GM12872 (cell line): Measurements from ENCODE around the gene TMEM255B.

Experiments used
- TF ChIP-seq, protein P1 (sequence below): IDR thresholded peaks from 3 replicates; pipeline ENCODE4 v1.5.1; 2011; ENCODE audit warnings: low read depth, mild to moderate bottlenecking, low read length, moderate library complexity; ENCODE audit not compliant: insufficient read depth

Gene TMEM255B

DNA sequence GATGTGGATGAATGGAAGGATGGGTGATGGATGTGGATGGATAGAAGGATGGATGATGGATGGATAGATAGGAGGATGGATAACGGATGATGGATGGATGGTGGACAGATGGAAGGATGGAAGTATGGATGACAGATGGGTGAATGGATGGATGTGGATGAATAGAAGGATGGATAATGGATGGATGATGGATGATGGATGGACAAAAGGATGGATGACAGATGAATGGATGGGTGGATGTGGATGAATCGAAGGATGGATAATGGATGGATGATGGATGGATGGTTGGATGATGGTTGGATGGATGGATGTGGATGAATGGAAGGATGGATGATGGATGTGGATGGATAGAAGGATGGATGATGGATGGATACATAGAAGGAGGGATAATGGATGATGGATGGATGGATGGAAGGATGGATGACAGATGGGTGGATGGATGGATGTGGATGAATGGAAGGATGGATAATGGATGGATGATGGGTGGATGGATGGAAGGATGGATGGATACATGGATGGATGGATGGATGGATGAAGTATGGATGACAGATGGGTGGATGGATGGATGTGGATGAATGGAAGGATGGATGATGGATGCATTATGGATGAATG, 39.3 kb downstream of the TMEM255B start:
- TF ChIP-seq, protein P1, sequence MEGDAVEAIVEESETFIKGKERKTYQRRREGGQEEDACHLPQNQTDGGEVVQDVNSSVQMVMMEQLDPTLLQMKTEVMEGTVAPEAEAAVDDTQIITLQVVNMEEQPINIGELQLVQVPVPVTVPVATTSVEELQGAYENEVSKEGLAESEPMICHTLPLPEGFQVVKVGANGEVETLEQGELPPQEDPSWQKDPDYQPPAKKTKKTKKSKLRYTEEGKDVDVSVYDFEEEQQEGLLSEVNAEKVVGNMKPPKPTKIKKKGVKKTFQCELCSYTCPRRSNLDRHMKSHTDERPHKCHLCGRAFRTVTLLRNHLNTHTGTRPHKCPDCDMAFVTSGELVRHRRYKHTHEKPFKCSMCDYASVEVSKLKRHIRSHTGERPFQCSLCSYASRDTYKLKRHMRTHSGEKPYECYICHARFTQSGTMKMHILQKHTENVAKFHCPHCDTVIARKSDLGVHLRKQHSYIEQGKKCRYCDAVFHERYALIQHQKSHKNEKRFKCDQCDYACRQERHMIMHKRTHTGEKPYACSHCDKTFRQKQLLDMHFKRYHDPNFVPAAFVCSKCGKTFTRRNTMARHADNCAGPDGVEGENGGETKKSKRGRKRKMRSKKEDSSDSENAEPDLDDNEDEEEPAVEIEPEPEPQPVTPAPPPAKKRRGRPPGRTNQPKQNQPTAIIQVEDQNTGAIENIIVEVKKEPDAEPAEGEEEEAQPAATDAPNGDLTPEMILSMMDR = no peak

DNA sequence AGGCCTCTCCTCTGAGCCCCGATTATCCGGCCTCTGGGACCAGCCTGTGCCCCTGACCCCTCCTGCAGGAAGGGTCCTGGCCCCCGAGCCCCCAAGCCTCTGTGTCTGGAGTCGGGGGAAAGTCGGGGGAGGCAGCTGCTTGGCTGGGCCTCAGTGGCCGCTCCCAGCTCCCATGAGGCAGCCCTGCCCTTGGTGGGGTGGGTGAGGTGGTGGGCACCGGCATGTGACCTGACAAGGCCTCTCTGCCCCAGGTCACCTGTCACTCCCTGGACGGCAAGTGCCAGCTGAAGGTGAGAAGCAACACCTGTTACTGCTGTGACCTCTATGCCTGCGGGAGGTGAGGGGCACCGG, 41.5 kb downstream of the TMEM255B start:
- TF ChIP-seq, protein P1 = no peak

DNA sequence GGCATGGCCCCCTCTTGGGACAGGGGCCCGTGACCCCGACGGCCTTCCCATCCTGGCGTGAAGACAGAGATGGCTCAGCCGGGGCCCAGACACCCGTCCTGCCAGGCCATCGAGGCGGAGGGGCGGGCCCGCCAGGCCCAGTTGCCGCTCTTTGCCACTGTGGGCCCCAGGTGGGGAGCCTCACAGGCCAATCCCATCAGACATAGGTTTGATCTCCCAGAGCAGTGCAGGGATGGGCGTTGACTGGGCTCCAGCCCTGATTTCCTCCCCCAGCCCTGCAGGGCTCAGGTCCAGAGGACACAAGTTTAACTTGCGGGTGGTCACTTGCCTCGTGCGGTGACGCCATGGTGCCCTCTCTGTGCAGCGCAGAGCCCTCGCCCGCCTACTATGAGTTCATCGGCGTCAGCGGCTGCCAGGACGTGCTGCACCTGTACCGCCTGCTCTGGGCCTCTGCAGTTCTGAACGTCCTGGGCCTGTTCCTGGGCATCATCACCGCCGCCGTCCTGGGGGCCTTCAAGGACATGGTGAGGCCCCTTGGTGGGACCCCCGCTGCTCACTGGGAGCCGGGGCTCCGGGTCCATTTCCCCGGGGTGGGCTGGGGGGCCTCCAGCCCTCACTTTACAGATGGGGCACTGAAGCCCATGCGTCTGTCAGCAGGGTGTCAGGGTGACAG, 42.4 kb downstream of the TMEM255B start:
- TF ChIP-seq, protein P1 = no peak

DNA sequence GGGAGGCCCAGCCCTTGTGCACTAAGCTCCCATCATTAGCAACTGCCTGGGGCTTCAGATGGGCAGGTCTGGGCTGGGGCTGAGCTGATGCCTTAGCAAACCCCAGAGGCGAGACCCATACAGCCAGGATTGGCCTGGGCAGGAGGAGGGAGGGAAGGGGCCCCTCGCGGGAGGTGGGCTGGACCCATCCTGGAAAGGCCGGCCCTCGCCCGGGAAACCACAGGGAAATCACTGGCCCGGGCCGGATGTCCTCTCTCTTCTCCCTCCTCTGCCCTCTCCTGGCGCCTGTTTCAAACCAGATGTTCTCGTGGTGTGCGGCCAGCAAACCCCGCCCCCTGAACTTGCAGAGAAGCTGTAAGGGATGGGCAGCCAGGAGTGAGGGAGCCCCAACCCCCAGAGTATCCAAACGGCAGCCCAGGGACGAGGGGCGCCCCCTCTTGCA, 43.1 kb downstream of the TMEM255B start:
- TF ChIP-seq, protein P1 = no peak

DNA sequence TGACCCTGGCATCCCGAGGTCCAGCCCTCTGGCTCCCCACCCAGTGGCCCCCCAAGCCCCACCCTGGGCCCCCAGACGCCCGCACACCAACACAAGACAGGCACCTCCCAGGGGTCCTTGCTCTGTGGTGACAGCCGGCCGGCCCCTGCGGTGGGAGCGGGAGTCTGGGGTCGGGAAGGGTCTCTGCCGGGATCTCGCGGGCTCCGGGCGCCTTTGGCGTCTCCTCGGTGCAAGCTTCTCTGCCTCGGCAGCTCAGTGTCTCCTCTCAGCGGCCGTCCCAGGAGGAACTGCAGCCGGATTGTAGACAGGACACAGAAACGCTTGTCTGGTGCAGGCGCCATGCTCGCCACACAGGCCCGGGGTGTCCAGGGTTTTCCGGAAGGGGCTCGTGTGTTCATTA, 43.7 kb downstream of the TMEM255B start:
- TF ChIP-seq, protein P1 = no peak

DNA sequence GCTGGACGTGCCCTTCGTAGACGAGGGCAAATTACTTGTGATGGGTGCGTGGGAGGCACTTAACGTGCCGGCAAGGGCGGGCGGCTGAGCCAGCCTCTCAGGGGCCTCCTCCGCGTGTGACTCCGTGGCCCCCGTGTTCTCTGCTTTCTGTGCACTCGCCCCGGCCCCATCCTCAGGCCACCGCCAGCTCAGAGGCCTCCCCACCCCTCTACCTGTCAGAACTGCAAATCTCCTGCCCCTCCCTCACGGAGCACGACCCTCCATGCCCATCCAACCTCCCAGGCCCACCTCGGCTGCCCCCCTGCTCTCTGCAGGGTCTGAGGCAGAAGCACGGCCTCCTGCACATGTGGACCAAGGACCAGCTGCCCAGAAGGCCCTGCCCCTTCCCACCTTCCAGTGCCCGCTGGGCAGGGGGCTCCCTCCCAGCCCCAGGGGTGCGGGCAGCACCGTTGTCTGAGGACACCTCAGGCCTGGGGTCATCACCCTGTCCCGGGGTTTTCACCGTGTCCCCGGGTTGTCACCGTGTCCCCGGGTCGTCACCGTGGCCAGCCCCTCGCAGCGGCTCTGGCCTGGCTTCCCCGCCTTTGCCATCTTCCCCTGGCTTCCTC, 44.5 kb downstream of the TMEM255B start:
- TF ChIP-seq, protein P1 = no peak

DNA sequence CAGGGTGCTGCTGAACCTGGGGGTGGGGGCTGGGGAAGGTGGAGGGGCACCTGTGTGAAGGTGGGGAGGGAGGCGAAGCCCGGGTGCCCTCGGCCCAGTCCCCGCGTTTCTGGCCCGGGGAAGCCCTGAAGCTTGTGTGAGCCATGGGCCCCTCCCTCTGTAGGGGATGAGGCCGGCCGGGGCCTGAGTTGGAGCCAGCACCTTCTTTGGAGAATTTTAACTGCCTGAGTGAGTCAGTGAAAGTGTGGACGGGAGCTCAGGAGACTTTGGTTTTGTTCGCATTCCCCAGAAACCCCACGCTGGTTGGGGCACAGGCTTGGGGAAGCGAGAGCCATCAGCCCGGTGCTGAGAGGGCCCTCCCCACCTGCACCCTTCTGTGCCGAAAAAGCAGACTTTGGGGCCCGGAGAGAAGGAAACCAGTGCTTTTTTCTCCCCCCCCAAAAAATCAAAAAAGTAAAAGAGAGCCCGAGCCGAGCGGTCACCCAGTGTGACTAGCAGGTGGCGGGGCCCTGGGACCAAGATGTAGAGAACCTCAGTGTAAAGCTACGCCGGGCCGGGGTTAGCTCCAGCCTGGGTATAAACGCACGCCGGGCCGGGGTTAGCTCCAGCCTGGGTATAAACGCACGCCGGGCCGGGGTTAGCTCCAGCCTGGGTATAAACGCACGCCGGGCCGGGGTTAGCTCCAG, 45.1 kb downstream of the TMEM255B start:
- TF ChIP-seq, protein P1 = no peak
